ENCODE data around the gene GNB1L.
"Not testable (repeated sequence)": the region's sequence is repeated elsewhere in the genome, so short reads cannot be mapped to it uniquely, and the experiment has no call there.

The GNB1L gene

GRCh38 chr22:19795617-19796008, 59.1 kb downstream of the GNB1L start:
- no peak for DNase-seq (ENCODE audit: low spot score)

GRCh38 chr22:19793661-19794310, 60.9 kb downstream of the GNB1L start:
- DNase-seq (ENCODE audit: low spot score), result no peak

DNA sequence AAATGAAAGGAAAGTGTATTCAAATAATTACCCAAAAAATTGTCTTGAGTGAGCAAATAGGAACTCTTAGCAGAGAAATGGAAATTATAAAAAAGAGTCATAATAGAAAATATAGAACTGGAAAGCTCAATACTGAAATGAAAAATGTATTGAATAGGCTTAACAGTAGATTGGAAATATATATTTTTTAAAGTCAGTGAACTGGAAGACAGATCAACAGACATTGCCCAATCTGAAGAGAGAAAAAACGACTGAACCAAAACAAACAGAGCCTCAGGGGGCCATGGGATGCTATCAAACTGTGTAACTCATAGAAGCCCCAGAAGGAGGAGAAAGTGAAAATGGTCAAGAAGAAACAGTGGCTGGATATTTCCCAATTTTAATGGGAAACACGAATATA, 61.5 kb downstream of the GNB1L start:
- DNase-seq (ENCODE audit: low spot score), result no peak

DNA sequence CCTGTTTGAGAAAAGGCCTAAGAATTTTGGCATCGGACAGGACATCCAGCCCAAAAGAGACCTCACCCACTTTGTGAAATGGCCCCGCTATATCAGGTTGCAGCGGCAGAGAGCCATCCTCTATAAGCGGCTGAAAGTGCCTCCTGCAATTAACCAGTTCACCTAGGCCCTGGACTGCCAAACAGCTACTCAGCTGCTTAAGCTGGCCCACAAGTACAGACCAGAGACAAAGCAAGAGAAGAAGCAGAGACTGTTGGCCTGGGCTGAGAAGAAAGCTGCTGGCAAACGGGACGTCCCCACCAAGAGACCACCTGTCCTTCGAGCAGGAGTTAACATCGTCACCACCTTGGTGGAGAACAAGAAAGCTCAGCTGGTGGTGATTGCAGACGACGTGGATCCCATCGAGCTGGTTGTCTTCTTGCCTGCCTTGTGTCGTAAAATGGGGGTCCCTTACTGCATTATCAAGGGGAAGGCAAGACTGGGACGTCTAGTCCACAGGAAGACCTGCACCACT, 62.2 kb downstream of the GNB1L start:
- not testable (repeated sequence) for DNase-seq (ENCODE audit: low spot score)

DNA sequence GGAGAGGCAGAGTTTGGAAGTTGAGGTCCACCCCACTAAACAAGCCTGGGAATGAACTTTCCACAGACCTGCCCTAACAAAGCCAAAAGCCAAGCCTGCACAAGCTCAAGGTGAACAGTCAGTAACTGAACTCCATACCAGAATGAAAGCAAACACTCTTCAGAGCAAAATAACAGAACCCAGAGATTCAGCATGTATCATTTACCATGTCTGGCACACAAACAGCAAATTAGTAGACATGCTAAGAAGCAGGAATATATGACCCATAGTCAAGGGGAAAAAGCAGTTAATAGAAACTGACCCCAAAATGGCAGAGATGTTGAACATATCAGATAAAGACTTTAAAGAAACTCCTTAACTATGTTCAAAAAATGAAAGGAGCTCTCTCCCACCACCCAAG, 62.8 kb downstream of the GNB1L start:
- DNase-seq (ENCODE audit: low spot score), result no peak

- DNase-seq (ENCODE audit: low spot score), result no peak
Measured at GRCh38 chr22:19791243-19791642, 63.4 kb downstream of the GNB1L start.

- DNase-seq (ENCODE audit: low spot score), result no peak
Measured at GRCh38 chr22:19789828-19790227, 64.8 kb downstream of the GNB1L start.

DNA sequence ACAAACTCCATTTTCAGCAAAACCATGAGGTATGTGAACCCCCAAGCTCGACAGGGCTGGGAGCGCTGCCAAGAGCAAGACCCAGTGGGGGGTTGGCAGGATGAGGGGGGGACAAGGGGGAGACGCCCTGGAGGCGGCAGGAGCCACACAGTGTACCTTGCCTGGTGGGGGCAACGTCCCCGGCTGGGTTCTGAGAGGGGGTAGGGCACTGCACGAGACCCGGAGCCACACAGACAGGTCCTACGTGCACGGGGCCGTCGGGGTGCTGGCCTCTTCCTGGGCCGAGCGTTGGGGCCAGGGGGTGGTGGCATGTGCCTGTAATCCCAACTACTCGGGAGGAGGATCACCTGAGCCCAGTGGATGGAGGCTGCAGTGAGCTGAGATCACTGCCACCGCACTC, 65.3 kb downstream of the GNB1L start:
- DNase-seq (ENCODE audit: low spot score), result no peak

DNA sequence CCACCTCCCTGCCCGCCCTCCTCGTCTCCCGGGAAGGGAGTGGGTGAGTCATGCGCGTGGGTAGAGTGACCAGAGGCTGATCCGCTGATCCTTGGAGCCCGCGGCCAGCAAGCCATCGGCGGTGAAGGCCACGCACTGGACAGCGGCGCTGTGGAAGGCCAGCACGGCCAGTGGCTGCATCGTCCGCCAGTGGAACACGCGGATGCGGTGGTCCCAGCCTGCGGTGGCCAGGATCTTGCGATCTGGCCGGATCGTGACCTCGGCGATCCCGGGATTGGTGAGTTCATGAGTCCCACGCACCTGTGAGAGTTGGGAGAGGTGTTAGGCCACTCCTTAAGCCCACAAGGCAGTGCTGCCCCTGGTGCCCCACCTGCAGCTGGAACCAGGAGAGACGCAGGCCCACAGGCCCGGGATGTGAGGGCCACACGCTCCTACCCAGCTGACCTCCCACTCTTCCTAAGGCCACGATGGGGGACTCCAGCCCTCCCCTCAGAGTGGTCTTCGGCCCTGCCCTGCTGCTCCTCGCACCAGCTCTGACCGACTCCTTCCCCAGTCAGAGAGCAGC, 65.9 kb downstream of the GNB1L start:
- no peak for DNase-seq (ENCODE audit: low spot score)

GRCh38 chr22:19787849-19788141, 66.9 kb downstream of the GNB1L start:
- no peak for DNase-seq (ENCODE audit: low spot score)

DNA sequence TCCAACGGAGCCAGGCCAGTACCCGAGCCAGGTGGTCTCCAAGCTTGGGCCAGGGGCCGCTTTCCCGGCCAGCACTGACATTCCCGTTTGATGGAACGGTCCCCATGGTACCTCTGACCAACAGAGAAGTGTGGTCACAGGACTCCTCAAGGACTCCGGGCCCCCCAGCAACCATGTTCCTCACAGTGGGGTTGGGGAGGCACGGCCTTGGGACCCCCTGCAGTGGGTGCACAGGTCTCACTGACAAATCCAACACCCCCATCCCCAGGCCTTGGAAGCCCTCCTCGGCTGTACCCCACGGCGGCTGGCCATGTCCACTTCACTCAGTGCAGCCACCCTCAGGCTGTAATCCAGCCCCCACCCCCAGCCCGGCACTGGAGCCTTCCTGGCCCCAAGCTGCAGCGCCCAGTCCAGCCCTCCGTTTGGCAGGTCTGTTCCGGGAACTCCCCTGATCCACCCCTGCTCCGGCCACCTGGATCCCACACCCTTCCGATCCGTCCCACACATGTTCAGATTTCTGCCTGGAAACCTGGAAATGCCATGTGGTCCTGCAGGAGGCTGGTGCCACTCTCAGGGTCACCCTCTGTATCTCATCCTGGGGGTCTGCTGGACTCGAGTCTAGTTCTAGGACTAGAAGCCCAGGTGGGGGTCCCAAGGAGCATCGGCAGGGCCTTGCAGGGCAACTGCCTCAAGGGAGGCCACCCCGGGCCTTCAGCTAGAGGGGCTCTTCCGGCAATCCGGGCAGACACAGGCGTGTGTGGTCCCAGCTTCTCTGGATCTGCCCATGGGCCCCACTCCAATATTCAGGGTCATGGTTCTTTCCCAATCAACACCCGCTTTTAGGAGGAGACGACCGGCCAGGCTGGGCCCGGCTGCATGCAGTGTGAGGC, 67.5 kb downstream of the GNB1L start:
- no peak for DNase-seq (ENCODE audit: low spot score)

DNA sequence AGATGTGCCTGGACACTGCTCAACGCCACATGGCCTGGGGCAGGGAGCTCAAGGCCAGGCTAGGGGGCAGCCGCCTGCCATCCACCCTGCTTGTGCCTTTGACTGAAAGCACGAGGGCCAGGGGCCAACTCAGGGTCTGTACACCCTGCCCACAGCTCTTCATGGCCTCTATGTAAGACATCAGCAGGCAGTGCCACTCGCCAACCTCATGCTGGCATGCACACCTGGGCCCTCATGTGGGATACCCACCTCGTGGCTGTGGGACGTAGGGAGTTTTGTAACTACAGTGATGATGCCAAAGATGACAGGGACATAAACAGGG, 68.4 kb downstream of the GNB1L start:
- no peak for DNase-seq (ENCODE audit: low spot score)

GRCh38 chr22:19785461-19786263, 69.0 kb downstream of the GNB1L start:
- no peak for DNase-seq (ENCODE audit: low spot score)

DNA sequence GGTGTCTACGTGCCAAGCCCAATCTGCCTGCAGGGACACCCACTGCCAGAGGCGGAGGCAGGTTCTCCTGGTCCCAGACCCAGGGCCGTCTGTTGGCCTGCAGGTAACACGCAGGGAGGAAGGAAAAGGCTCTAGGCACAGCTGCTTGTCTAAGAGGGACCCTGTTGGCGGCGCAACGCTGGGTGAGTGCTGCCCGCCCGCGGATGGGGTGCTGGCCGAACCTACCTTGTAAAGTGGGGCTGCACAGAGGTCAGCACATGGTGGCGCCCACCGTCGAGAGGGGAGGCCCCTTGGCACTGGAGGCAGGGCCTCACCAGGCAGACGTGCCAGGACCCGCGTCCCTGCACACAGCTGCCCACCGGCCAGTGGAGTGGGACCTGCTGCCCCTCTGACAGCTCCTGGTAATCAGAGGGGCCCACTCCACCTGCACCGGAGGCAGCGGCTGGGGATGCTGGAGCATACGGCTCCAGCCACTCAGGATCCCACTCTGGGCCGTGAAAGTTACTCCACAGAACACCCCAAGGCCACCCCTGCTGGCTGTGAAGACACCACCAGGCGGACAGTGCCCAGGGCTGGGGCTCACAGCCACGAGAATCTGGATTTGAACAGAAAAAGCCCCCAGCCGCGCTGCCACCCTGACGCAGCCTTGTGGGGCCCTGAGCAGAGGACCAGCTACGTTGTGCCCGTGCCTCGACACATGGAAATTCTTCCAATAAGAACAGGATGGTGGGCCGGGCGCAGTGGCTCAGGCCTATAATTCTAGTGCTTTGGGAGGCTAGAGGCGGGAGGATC, 70.1 kb downstream of the GNB1L start:
- no peak for DNase-seq (ENCODE audit: low spot score)

DNA sequence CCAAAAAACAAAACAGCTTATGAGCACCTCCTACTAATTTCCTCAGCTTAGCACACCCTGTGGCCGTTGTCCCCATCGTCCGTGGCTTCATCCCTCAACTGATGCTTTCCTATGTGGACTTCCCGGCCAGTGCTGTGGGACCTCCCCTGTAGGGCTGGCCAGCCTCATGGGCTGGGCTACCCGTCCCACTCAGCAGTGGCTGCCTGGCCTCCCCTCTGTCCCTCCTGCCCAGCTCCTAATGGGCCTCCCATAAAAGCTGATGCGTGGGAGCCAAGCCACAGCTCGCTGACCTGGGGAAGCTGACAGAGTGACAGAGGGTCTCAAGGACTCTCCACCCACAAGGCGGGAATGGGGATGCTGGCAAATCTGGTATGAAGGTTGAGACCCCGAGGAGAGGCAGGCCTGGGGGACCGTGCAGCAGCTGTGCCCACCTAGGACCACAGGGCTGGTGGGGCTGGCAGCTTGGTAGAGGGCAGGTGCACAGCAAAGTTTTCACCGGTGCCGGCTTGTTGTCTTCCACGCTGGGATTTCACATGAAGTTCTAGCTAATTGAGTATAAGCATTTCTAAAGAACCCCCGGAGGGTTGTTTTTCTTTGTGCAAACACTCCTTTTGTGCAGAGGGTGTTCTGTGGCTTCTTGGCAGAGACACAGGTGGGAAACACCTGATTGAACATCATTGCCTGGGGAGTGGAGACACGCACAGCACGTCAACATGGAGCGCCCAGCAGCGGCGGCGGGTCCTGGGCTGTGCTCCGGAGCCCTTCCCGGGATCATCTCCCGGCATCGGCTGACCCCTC, 70.9 kb downstream of the GNB1L start:
- no peak for DNase-seq (ENCODE audit: low spot score)

- DNase-seq (ENCODE audit: low spot score), result no peak
Measured at GRCh38 chr22:19782533-19782932, 72.1 kb downstream of the GNB1L start.

GRCh38 chr22:19779685-19780268, 74.9 kb downstream of the GNB1L start:
- DNase-seq (ENCODE audit: low spot score), result no peak

GRCh38 chr22:19779011-19779421, 75.7 kb downstream of the GNB1L start:
- DNase-seq (ENCODE audit: low spot score), result no peak

DNA sequence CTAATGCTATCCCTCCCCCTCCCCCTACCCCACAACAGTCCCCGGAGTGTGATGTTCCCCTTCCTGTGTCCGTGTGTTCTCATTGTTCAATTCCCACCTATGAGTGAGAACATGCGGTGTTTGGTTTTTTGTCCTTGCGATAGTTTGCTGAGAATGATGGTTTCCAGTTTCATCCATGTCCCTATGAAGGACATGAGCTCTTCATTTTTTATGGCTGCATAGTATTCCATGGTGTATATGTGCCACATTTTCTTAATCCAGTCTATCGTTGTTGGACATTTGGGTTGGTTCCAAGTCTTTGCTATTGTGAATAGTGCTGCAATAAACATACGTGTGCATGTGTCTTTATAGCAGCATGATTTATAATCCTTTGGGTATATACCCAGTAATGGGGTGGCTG, 77.5 kb downstream of the GNB1L start:
- not testable (repeated sequence) for DNase-seq (ENCODE audit: low spot score)

- DNase-seq (ENCODE audit: low spot score), result no peak
Measured at GRCh38 chr22:19776433-19777031, 78.1 kb downstream of the GNB1L start.

Measured in LoVo (cell line).